ENCODE measurements around the gene HUWE1.

- no peak for TF ChIP-seq CTCF (IDR thresholded peaks at IDR 0.05)
- TF ChIP-seq POLR2A (IDR thresholded peaks at IDR 0.05): no peak
Observed at GRCh38 chrX:53563324-53563723, 123.2 kb downstream of the HUWE1 start.
